GM13976 (cell line): Measurements from ENCODE around the gene DGKB.

Source experiments
- DNase-seq: peaks from one replicate; pipeline ENCODE4 v3.0.0; 2012; ENCODE audit warnings: low spot score
- CTCF ChIP-seq: IDR thresholded peaks from 2 replicates; pipeline ENCODE4 v1.5.1; 2012; ENCODE audit warnings: borderline replicate concordance, mild to moderate bottlenecking; ENCODE audit not compliant: insufficient read depth; ENCODE audit errors: extremely low read depth, missing control alignments, control extremely low read depth
- in situ Hi-C: fragments of 300-500 bp; cut with MboI; formaldehyde crosslinking; loops from one replicate; pipeline ENCODE4 v1.12.0; 2022; ENCODE audit warnings: low sequenced_read_pairs, mixed read lengths, inconsistent platforms; ENCODE audit not compliant: unreplicated experiment

The DGKB gene

GRCh38 chr7:14698239-14698638, 204.3 kb downstream of the DGKB start:
- TF ChIP-seq CTCF, result no peak
- in situ Hi-C loops, result loop anchor here (25.0 kb wide), 1 partner anchor 1411 kb away; no protein-coding TSS in a partner anchor
- DNase-seq, result no peak

DNA sequence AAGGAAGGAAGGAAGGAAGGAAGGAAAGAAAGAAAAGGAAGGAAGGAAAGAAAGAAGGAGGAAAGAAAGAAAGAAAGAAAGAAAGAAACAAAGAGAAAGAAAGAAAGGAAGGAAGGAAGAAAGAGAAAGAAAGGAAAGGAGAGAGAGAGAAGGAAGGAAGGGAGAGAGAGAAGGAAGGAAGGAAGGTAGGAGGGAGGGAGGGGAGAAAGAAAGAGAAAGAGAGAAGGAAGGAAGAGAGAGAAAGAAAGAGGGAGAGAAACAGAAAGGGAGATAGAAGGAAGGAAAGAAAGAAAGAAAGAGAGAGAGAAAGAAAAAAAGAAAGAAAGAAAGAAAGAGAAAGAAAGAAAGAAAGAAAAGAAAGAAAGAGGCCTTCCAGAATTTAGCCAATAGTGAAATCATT, 204.9 kb downstream of the DGKB start:
- DNase-seq, result no peak
- no peak for TF ChIP-seq CTCF
- in situ Hi-C loops, result loop anchor here (25.0 kb wide), 1 partner anchor 1410 kb away; no protein-coding TSS in a partner anchor

- peak; percentile 27 for DNase-seq
- TF ChIP-seq CTCF, result peak; percentile 71
- in situ Hi-C loops, result loop anchor here (25.0 kb wide), 1 partner anchor 1404 kb away; no protein-coding TSS in a partner anchor
Measured at GRCh38 chr7:14691597-14692203, 210.9 kb downstream of the DGKB start.

DNA sequence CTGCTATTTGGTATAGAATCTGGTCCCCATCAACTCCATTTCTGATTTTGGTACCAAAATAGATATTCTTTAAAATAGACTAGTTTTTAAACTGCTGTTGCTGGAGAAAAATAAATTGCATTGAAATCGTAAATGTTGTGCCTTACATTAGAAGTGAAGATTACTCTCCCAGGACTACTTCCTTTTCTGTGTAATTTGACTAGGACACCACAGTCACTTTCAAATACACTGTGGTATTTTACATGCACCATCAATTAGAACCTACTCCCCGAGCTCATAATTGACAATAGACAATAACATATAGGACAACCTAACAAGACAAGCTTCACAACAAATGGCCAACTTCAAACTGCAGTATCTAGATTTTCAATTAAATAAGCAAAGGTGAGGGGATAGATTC, 211.5 kb downstream of the DGKB start:
- in situ Hi-C loops, result loop anchor here (25.0 kb wide), 1 partner anchor 1404 kb away; no protein-coding TSS in a partner anchor
- no peak for DNase-seq
- no peak for TF ChIP-seq CTCF

- in situ Hi-C loops, result loop anchor here (25.0 kb wide), 1 partner anchor 1403 kb away; no protein-coding TSS in a partner anchor
- no peak for DNase-seq
- no peak for TF ChIP-seq CTCF
Measured at GRCh38 chr7:14690486-14690885, 212.1 kb downstream of the DGKB start.

DNA sequence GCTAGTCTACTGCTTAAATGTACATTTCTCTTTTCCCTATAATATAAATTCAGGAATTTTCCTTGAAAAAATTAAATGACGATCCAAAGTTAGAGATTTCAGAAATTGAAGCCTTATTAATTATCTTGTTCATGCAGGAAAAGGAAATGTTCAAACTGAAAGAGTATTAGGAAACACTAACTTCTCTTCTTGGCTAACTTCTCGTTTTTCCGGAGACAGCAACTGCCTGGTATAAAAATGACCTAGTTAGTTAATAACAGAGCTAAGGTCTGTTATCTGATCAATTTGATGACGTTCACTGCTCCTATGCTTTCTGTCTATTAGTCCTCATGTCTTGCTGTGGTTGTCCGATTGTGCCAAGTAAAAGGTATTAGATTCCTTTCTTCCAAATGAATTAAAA, 212.5 kb downstream of the DGKB start:
- in situ Hi-C loops, result loop anchor here (25.0 kb wide), 1 partner anchor 1403 kb away; no protein-coding TSS in a partner anchor
- TF ChIP-seq CTCF, result no peak
- DNase-seq, result no peak
